AG04449 (cell line): Measurements from ENCODE around the gene MED16.

Experiments
- CTCF ChIA-PET: fragments of 350-600 bp; formaldehyde crosslinking; extraction: SDS; loops from one replicate; lab custom pipeline; 2021; ENCODE audit warnings: antibody characterized with exemption; lab: Yijun Ruan, JAX
- POLR2A ChIA-PET: fragments of 400-600, 350-600 bp; formaldehyde crosslinking; extraction: SDS; loops from one replicate; lab custom pipeline; 2020; ENCODE audit warnings: antibody characterized with exemption, inconsistent platforms; lab: Yijun Ruan, JAX
- DNase-seq: peaks from one replicate; pipeline ENCODE4 v3.0.0-alpha.2; 2010; ENCODE audit warnings: low read depth, low spot score
- H3K4me3 ChIP-seq: 2 replicates; pipeline ENCODE4 v1.5.1; 2011; ENCODE audit warnings: low read depth, mild to moderate bottlenecking, control low read depth, low read length
- CTCF ChIP-seq: IDR thresholded peaks from one replicate; pipeline ENCODE4 v1.5.1; 2011; ENCODE audit warnings: mild to moderate bottlenecking, moderate library complexity, low read length, control low read depth, inconsistent platforms; ENCODE audit not compliant: insufficient read depth; ENCODE audit errors: missing control alignments

Gene MED16

GRCh38 chr19:919199-920050, 26.4 kb upstream of the MED16 start:
- POLR2A ChIA-PET = no interaction called here
- TF ChIP-seq CTCF = no peak
- CTCF ChIA-PET = interaction anchor here (0.9 to 8.9 kb wide), 6 partner anchors 56 to 182 kb away, joined by 3 to 259 read pairs (median 4); partner anchors contain the start of gene WDR18
- H3K4me3 ChIP-seq = no peak overlapping the region
- no peak for DNase-seq

DNA sequence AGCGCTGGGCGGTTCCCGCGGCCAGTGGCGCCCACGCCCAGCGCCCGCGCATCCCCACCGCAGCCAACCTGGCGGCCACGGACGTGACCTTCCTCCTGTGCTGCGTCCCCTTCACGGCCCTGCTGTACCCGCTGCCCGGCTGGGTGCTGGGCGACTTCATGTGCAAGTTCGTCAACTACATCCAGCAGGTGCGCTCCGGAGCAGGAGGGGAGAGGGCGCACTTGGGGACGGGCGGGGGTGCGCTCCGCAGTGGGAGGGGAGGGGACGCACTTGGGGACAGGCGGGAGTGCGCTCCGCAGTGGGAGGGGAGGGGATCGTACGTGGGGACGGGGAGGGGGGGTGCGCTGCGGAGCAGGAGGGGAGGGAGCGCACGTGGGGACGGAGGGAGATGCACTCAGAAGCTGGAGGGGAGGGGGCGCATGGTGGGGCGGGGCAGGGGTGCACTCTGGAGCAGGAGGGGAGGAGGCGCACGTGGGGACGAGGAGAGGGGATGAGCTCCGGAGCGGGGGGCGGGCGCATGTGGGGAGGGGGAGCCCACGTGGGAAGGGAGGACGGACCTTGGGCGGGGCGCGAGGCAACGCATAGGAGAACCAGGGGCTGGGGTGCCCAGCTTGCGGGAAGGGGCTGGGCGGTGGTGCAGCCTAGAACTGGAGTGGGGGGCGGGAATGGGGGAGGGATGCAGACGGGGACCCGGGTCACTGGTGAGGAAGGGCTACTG, 25.7 kb upstream of the MED16 start:
- ChIA-PET POLR2A (no interaction called here), CTCF (interaction anchor here (0.9 to 8.9 kb wide), 4 partner anchors 16 to 143 kb away, joined by 3 to 259 read pairs (median 3); partner anchors contain the start of gene WDR18)
- DNase-seq = no peak
- no peak for TF ChIP-seq CTCF
- no peak overlapping the region for H3K4me3 ChIP-seq

- CTCF ChIA-PET = interaction anchor here (1.5 to 8.9 kb wide), 2 partner anchors 15 to 64 kb away, joined by 3 to 259 read pairs; partner anchors contain the start of gene WDR18
- no peak overlapping the region for H3K4me3 ChIP-seq
- DNase-seq = no peak
- TF ChIP-seq CTCF = no peak
- POLR2A ChIA-PET = no interaction called here
These were observed 25.1 kb upstream of the MED16 start for GRCh38 chr19:918152-918437.

DNA sequence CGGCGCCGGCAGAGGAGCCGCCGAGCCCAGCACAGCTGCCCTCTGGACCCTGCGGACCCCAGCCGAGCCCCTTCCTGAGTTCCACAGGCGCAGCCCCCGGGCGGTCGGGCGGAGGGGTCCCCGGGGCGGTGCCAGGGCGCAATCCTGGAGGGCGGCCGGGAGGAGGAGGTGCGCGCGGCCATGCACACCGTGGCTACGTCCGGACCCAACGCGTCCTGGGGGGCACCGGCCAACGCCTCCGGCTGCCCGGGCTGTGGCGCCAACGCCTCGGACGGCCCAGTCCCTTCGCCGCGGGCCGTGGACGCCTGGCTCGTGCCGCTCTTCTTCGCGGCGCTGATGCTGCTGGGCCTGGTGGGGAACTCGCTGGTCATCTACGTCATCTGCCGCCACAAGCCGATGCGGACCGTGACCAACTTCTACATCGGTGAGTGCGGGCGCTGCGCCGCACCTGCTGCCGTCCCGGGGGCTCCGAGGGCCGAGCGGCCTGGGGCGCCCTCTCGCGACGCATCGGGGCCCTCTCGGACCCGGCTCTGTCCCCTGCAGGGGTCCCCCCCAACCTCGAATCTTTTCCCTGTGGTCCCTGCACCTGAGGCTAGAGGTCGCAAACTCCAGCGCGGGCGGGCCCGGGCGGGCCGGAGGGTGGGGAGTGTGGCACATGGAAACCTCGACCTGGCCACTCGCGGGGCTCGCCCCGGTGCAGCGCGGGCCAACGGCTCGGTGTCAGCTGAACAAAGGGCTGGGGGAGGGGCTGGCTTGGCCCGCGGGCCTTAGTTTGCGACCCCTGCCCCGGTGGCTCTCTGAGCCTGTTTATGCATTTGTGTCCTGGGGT, 24.6 kb upstream of the MED16 start, which contains the start of gene KISS1R:
TSS of gene KISS1R (plus strand) at position 11 of the 829 bp plus-strand sequence. CDS start at position 181, 170 bp downstream.
- ChIA-PET CTCF (interaction anchor here (1.5 to 8.9 kb wide), 3 partner anchors 14 to 148 kb away, joined by 3 to 259 read pairs (median 4); partner anchors contain the start of gene WDR18), POLR2A (no interaction called here)
- TF ChIP-seq CTCF = peak; percentile 38
- H3K4me3 ChIP-seq = no peak within 1 kb of the TSS
- no peak for DNase-seq

- no peak for TF ChIP-seq CTCF
- no peak for DNase-seq
- ChIA-PET POLR2A (no interaction called here), CTCF (interaction anchor here (2.1 to 8.9 kb wide), 2 partner anchors 65 to 147 kb away, joined by 4 to 259 read pairs; partner anchors contain the start of gene WDR18)
- no peak overlapping the region for H3K4me3 ChIP-seq
These were observed 23.8 kb upstream of the MED16 start for GRCh38 chr19:916645-917322.
